Activated CD8-positive, alpha-beta memory T cell treated with anti-CD3 and anti-CD28 coated beads, Interleukin-2, amount 50 U/mL, for 1 hour (primary cell): ENCODE measurements around the gene SLC9A9.

Experiments used
- DNase-seq: peaks from one replicate; pipeline ENCODE4 v3.0.0-alpha.2; 2020; ENCODE audit errors: extremely low read depth

Gene SLC9A9

GRCh38 chr3:143413372-143413771 lies 434.9 kb downstream of the SLC9A9 start:
- no peak for DNase-seq

DNA sequence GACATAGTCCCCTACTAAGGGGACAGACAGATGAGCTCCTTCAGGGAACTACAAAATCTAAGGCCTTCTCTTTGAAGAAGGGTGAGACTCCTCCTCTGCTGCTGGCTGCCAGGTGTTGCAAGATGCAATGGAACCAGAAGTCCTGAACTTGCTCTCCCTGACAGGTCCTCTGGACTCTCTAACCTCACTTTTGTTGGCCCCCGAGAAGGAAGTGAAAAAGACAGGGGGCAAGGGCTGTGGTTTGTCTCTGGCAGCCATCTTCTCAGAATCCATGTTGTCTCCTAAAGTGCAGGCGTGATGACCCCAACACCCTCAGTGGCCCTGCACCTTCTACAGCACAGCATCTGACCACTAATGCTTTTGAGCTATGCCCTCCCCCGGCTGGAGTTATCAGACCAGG lies 436.2 kb downstream of the SLC9A9 start:
- DNase-seq: no peak

DNA sequence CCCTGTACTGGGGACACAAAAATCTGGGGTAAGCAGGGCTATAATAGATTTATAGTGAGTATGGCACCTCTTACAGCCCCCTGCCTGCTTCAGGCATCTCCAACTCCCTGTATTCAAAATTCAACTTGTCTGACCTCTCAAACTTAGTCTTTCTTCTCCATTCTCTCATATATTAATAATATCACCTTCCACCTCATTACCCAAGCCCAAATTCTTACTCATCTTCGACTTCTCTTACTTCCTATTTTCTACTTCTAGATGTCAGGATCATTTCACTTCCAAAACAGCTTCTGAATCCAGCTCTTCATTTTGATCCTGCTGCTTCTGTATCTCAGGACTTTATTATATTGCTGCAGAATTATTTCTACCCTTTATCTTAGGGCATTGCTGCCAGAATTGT lies 438.0 kb downstream of the SLC9A9 start:
- no peak for DNase-seq

DNA sequence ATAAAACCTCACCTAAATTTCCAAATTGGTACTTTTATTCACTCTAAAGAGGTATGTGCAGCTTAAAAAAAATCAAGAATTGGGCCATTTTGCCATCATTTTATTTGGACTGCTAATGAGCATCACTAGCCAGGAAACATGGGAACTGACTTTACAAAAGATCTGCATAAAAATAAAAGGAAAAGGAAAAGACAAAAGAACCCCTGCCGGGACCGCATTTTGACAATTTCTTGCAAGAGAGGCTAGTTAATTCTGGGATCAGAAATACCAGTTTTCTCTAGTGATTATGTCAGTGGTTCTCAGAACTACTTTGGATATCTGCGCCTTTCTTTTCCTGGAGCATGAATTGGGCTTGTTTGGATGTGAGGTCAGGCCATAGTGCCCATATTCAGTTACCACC lies 439.5 kb downstream of the SLC9A9 start:
- no peak for DNase-seq

DNA sequence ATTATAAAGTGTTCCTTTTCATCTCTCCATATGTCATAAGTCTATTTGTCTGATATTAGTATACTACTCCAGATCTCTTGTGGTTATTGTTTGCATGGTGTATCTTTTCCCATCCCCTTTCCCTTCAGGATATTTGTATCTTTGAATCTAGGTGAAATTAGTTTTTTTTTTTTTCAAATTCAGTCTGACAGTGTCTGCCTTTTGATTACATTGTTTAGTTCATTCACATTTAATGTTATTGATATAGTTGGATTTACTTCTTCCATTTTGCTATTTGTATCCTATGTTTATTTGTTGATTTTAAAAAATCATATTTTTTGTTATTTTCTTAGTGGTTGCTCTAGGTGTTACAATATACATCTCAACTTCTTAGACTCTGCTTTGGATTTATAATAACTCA lies 445.7 kb downstream of the SLC9A9 start:
- DNase-seq: no peak

DNA sequence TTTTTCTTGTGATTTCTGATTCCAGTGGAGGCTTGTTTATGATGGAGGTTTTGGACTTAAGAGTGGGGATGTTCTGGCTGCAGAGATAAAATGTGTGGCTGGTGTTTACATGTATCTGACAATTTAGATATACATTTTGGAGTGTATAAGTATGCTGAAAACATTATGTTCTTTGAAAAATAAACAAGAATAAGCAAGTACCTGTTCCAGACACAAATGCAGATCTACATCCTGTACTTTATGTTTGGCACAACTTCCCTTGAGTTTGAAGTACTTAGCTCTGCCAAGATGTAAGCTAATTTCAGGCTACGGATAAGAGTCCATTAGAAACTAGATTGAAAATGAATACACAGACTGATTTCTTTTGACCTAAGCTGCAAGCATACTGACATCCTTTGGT lies 451.5 kb downstream of the SLC9A9 start:
- no peak for DNase-seq

DNA sequence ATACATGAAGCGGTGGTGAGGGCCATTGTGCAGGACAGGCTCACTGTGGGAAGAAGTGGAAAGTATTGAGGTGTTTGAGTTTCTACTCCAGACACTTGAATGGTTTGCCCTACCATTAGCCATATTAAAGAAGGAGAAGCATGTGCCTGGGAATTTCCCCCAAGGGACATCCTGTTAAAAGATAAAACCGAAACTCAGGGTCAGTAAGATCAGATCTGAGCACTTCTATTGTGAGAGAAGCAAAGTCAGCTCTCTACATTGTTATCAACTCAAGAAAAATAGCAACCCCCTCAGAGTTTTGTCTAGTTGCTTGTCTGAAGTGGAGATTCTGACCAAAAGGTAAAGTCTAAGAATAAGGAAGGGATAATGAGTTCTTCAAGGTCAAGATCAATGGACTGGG lies 458.9 kb downstream of the SLC9A9 start:
- DNase-seq: no peak

GRCh38 chr3:143387425-143387824 lies 460.8 kb downstream of the SLC9A9 start:
- no peak for DNase-seq

DNA sequence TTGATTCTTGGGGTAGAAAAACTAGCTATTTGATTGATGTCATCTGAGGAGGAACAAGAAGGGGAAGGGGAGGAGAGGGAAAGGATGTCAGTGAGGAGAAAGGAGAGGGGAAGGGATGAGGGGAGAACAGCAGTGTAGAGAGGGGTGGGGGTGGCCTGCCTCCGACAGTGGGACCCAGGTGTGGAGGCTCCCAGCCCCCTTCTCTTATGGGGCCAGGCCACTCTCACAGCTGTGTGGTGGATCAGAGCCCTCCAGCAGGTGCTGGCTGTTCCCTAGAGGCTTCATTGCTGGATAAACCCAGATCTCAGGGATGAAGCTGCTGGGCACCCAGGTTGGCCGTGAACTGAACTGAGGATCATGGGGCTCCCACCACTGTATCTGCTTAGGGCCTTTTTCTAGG lies 464.2 kb downstream of the SLC9A9 start:
- DNase-seq: no peak

DNA sequence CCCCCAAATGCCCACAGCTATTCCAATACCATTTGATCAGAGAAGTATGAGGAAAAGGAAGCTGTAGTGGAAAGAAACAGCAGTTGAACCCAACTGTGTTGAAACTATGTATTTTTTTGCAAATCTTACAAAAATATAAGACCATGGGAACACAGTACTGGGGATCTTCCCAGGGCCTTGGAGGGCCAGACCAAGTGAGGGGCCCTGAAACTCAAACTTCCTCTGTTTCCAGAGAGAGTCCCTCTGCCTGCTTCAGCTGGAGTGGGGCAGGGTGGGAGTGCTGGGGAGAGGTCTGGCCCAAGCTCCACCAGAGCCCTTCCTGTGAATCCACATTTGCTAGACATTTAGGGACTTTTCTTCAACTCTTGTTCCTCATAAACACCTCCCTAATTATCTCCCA lies 464.8 kb downstream of the SLC9A9 start:
- DNase-seq: no peak

DNA sequence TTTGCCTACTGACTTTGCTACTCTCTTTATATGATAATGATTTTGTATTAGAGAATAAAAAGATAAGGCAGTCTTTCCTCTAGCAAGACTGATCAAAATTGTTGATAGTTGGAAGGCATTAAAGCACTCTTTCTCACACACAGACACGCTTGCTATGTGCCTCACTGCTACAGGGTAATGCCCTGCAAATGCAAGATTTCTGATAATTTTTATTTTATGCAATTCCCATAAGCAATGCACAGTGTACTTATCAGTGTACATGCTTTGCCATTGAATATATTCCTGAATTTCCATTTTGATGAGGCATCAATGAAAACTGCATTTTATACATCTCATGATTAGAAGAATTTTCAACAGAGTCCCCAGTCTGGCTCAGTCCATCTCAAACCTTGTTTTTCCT lies 465.5 kb downstream of the SLC9A9 start:
- DNase-seq: no peak

GRCh38 chr3:143380449-143380848 lies 467.8 kb downstream of the SLC9A9 start:
- DNase-seq: no peak

DNA sequence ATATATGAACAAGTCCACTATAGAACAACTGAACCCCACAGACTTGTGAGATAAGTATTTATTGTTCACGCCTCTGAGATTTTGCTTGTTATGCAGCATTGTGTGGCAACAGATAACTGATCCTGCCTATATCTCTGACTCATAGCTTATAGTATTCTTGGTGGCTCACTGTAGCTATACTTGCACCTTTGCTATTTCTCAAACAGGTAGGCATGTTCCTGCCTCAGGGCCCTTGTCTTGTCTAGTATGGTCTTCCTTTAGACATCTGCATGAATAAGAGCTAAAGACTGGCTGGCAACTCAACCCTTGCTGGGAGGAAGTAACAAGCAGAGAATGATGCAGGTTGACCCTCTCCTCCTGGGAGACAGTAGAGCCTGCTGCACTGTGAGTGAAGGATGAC lies 472.6 kb downstream of the SLC9A9 start:
- DNase-seq: no peak

GRCh38 chr3:143367171-143367570 lies 481.1 kb downstream of the SLC9A9 start:
- DNase-seq: no peak

- DNase-seq: no peak
These were observed 481.6 kb downstream of the SLC9A9 start for GRCh38 chr3:143366672-143367071.

DNA sequence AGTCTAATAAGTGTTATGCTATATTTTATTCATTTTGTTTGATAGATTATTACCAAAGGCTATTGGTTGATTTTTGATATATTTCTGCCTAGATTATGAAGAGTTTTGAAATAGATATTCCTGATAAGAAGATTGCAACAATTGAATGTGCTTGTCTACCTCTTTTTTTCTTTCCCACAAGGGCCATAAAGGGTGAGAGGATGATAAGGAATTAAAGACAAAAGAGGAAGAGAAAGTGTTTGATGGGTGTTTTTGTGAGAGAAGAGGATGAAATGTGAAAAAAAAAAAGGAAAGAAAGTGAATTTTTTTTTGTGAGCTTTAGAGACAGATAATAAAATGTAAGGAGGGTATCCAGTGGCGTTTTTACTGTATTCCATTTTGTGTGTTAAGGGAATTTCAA lies 484.3 kb downstream of the SLC9A9 start:
- no peak for DNase-seq

DNA sequence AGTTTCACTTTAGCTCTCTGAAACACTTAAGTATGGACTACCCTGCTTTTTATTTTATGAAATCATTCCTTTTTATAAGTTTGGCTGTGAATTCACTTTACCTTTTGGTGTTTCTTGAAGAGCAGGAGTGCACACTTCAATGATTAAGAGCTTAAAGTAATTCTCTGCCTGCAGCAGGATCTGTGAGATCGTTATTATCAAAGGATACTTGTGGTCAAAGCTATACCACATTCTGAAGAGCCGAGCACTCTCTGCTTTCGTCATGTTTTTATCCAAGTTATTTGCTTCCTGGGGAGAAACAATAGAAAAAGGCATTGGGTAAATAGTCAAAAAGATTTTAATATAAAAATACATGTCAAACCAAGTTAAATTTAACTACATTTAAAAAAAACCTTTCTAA lies 485.0 kb downstream of the SLC9A9 start:
- no peak for DNase-seq

DNA sequence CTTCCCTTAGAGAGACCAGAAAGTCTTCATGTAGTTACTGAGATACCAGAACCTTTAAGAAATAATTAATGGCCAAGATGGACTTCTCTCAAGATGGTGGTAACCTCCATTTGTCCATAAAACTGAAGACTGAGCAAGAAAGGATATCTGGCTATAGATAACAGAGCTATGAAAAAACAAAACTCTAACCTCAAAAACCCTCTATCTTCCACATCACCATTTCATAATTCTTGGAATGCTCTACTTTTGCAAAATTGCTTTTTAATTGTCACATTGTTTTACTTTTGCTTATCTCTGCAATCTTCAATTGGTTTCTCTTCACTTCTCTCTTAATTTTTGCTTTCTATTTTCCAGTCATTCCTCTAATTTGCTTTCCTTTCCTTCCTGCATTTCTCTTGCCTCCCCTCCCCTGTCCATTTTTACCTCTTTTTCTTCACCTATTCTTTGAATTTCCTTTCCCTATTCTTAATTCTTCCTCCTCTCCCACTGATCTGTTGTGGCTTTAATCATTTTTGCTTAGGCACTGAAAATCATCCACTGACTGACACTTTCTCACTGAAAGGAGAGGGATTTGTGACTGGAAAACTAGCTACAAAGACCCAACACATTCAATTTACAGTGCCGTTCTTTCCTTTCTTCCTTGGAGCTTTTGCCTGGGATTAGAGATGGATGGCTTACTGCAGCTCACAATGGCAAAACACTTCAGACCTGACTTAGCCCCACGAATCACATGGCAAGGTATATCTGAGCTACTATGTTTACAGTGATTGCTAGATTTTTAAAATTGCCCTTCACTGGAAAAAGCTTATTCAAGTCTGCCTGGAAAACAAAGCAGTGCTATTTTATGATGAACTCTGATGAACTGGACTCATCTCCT lies 485.9 kb downstream of the SLC9A9 start:
- no peak for DNase-seq

DNA sequence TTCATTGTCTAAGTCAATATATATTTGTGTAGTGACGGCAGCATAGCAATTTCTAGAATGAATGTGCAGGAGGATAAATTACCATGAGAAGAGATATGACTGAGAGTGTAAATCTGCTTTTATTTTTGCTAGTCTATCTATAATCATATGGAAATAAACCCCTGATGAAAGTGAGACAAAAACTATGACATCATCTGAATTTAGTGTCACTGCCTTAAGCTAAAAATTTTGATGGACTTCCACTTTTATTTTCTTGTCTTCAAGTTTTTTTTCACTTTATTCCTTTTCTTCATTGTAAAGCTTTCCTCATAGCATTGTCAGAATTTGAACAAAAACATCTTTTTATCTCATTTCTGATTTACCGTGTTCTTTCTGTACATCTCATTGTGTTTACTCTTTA lies 486.7 kb downstream of the SLC9A9 start:
- DNase-seq: no peak

GRCh38 chr3:143360244-143360643 lies 488.0 kb downstream of the SLC9A9 start:
- DNase-seq: no peak

DNA sequence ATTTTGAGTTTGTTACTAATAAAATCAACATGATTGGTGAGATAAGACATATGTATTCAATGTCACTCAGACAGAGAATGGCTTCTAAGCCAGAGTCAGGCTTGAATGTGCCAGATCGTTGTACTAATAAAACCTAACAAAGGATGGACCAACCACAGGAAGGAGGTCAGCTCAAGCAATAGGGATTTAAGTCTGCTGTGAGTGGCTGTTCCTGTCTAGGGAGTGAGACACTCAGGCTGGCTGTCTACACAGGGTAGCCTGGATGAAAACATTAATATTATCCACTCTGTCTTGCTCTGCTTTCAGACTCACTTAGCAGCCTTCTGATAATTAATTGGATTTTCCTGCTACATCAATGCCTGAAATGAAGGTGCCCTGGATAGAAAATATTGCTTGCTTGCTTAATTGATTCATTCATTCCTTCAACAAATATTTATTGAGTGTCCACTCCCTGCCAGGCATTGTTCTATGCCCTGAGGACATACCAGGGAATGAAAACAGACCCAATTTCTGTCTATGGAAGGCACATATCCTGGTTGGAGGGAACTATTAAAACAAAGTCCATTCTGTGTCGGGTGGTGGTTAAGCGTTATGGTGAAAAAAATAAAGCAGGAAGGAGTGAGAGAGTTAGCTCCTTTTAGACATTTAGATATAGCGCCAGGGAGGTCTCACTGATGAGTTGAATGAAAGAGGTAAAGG lies 489.3 kb downstream of the SLC9A9 start:
- no peak for DNase-seq

- no peak for DNase-seq
These were observed 490.0 kb downstream of the SLC9A9 start for GRCh38 chr3:143358155-143358792.

GRCh38 chr3:143357700-143358099 lies 490.6 kb downstream of the SLC9A9 start:
- DNase-seq: no peak
